ENCODE results near the gene EPS8L1. TPM values are rescaled to one million over a fixed set of nuclear protein-coding genes. Genes with fewer than 3 reads are reported as not detected.
A peak's percentile ranks its signal among the peaks of the same experiment; 100 is the strongest.

Gene EPS8L1
- total and polyA plus RNA-seq, 7 donors: 0.28 to 77.8 (median 37.1) TPM; not detected in 3

DNA sequence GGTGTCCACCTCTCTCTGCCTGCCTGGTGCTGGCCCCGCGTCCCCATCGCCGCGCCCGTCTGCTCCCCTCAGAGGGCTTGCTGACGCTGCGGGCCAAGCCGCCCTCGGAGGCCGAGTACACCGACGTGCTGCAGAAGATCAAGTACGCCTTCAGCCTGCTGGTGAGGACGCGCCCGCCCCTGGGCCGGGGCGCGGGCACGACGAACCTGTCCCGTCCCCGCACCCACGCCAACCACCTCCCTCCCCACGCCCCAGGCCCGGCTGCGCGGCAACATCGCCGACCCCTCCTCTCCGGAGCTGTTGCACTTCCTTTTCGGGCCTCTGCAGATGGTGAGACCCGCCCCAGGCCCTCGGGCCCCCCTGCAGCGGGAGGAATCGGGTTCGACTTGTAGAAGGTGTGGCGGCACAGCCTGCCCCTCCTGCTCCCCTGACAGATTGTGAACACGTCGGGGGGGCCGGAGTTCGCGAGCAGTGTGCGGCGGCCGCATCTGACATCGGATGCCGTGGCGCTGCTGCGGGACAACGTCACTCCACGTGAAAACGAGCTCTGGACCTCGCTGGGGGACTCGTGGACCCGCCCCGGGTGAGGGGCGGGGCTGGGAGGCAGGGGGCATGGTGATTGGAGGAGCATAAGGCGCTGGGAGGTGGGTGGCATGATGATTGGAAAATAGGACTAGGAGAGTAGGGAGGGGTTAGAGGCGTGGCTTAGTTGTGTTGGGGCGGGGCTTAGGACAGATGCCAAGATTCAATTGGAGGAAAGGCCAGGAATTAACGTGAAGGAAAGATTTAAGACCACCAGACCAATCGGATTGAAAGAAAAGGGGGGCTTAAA, 6.6 kb downstream of the EPS8L1 start:
- H3K27me3 ChIP-seq: peaks cover 61 to 89% (median 84%) of the 10 kb centered on the region in 3 donors
- peaks cover 0 to 41% (median 38%) of the 10 kb centered on the region in 4 donors for H3K4me1 ChIP-seq
- H3K9me3 ChIP-seq: no peaks in the 10 kb centered on the region
- intact Hi-C loops (cut with DNase I): no loop called here
- no peaks in the 10 kb centered on the region for H3K36me3 ChIP-seq
- 10 to 42% methylated on average over 64 of the region's 64 CpGs for WGBS, 2 donors
- TF ChIP-seq, protein P1, sequence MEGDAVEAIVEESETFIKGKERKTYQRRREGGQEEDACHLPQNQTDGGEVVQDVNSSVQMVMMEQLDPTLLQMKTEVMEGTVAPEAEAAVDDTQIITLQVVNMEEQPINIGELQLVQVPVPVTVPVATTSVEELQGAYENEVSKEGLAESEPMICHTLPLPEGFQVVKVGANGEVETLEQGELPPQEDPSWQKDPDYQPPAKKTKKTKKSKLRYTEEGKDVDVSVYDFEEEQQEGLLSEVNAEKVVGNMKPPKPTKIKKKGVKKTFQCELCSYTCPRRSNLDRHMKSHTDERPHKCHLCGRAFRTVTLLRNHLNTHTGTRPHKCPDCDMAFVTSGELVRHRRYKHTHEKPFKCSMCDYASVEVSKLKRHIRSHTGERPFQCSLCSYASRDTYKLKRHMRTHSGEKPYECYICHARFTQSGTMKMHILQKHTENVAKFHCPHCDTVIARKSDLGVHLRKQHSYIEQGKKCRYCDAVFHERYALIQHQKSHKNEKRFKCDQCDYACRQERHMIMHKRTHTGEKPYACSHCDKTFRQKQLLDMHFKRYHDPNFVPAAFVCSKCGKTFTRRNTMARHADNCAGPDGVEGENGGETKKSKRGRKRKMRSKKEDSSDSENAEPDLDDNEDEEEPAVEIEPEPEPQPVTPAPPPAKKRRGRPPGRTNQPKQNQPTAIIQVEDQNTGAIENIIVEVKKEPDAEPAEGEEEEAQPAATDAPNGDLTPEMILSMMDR (IDR thresholded peaks at IDR 0.05): no peak
- TF ChIP-seq EP300 (IDR thresholded peaks at IDR 0.05) (no peak), POLR2A (IDR thresholded peaks at IDR 0.05) (no peak), POLR2AphosphoS5 (IDR thresholded peaks at IDR 0.05) (no peak)
- no peak overlapping the region for H3K27ac ChIP-seq
- DNase-seq: no peak
- H3K4me3 ChIP-seq: peak overlapping the region in 2 of 4 donors; percentile 36 to 46

DNA sequence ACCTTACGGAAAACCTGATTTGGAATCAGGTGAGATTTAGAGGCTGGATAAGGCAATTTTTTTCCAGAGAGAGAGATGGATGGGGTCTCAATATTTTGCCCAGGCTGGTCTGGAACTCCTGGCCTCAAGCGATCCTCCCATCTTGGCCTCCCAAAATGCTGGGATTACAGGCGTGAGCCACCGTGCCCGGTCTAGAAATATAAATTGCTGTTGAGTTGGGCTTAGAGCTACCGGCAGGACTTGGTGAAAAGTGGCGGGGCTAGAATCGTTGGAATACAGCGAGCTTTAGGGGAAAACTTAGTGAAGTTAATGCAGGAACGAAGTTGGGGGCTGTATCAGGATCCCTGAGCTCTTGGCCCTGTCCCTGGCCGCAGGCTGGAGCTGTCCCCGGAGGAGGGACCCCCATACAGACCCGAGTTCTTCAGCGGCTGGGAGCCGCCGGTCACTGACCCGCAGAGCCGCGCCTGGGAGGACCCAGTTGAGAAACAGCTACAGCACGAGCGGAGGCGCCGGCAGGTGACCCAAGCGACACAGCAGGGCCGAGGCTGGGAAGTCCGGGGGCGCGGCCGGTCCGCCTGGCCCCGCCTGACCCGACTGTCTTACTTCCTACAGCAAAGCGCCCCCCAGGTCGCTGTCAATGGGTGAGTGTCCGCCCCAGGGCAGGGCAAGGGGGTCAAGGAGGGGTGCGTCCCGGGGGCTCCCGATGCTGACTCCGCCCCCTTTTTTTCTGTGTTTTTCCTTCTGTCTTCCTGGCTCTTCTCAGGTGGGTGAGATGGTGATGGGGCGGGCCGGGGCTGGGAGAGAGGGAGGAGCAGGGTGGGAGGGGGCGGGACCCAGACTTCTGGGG, 7.6 kb downstream of the EPS8L1 start:
- 42 to 52% methylated on average over 42 of the region's 42 CpGs for WGBS, 2 donors
- Histone ChIP-seq H3K4me3 (no peak overlapping the region), H3K27me3 (peaks cover 61 to 82% (median 80%) of the 10 kb centered on the region in 3 donors), H3K9me3 (no peaks in the 10 kb centered on the region), H3K27ac (no peak overlapping the region), H3K4me1 (peaks cover 0 to 51% (median 48%) of the 10 kb centered on the region in 4 donors), H3K36me3 (no peaks in the 10 kb centered on the region)
- no peak for DNase-seq
- no peak for TF ChIP-seq POLR2AphosphoS5 (IDR thresholded peaks at IDR 0.05)
- intact Hi-C loops (cut with DNase I): no loop called here

DNA sequence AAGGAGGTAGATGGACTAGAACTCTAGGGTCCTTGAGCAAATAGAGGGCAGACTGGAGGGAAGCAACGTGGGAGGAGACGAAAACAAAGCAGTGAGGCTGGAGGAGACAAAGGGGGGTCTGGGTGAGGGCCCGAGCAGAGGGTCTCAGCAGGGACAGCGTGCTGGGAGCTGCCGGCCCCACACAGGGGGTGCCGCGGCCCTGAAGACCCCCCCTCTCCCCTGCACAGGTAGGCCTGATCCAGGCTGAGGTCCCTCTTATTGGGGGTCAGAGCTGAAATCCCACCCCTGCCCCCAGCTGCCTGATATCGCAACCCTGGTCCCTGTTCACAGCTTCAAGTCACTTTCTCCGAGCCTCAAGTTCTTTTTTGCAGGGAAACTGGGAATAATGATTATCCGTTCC, 8.7 kb downstream of the EPS8L1 start:
- DNase-seq: no peak
- Histone ChIP-seq H3K36me3 (no peaks in the 10 kb centered on the region), H3K27me3 (peaks cover 59 to 75% (median 73%) of the 10 kb centered on the region in 3 donors), H3K9me3 (no peaks in the 10 kb centered on the region), H3K4me1 (peaks cover 0 to 63% (median 52%) of the 10 kb centered on the region in 4 donors), H3K27ac (no peak overlapping the region), H3K4me3 (no peak overlapping the region)
- TF ChIP-seq, protein P1 (IDR thresholded peaks at IDR 0.05): no peak
- no peak for TF ChIP-seq EP300 (IDR thresholded peaks at IDR 0.05)
- TF ChIP-seq POLR2AphosphoS5 (IDR thresholded peaks at IDR 0.05): no peak
- no peak for TF ChIP-seq POLR2A (IDR thresholded peaks at IDR 0.05)
- WGBS, 2 donors: 90% methylated on average over 10 of the region's 10 CpGs
- intact Hi-C loops (cut with DNase I): no loop called here

DNA sequence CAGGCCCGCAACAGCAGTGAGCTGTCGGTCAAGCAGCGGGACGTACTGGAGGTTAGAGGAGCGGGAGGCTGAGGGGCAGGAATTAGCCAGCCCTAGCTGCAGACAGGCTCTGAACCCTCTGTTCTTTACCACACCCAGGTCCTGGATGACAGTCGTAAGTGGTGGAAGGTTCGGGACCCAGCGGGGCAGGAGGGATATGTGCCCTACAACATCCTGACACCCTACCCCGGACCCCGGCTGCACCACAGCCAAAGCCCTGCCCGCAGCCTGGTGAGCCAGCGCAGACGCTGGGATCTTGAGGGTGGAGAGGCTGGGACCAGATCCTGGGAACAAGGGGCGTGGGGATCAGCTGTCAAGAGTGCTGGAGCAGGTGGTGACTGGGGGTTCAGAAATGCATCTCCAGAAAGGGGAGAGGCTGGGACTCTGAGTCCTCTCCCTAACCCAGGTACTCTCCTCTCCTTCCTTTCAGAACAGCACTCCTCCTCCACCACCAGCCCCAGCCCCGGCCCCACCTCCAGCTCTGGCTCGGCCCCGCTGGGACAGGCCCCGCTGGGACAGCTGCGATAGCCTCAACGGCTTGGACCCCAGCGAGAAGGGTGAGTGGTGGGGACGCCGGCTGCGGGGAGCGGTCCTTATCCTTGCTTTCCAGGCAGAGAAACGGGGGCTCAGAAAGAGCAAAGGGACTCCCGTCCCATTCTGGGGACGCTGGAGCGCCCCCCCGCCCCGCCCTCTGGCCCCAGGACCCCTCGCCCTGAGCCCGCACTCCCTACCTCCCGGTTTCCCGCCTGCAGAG, 10.4 kb downstream of the EPS8L1 start:
- Histone ChIP-seq H3K27ac (peak overlapping the region in 3 of 4 donors; percentile 1 to 55 (median 40)), H3K4me3 (peak overlapping the region in 3 of 4 donors; percentile 42 to 55 (median 54)), H3K4me1 (peaks cover 0 to 51% (median 39%) of the 10 kb centered on the region in 4 donors), H3K36me3 (peaks cover 7 to 16% (median 8%) of the 10 kb centered on the region in 4 donors), H3K9me3 (no peaks in the 10 kb centered on the region), H3K27me3 (peaks cover 41 to 58% (median 56%) of the 10 kb centered on the region in 3 donors)
- intact Hi-C loops (cut with DNase I): no loop called here
- 32 to 39% methylated on average over 35 of the region's 35 CpGs for WGBS, 2 donors
- no peak for DNase-seq
- TF ChIP-seq, protein P1 (IDR thresholded peaks at IDR 0.05): no peak
- peak in 2 of 4 donors; percentile 6 to 28 for TF ChIP-seq POLR2AphosphoS5 (IDR thresholded peaks at IDR 0.05)
